ENCODE results near the gene SELENON. TPM values are rescaled to one million over a fixed set of nuclear protein-coding genes. Genes with fewer than 3 reads are reported as not detected.

Gene SELENON
- total RNA-seq, 1 donor: 39.3 TPM

- no peak for DNase-seq (ENCODE audit: low read depth in 2 of 3, low spot score in 2 of 3)
Measured at GRCh38 chr1:25787760-25788166, 12.2 kb upstream of the SELENON start.

GRCh38 chr1:25790472-25790871, 9.5 kb upstream of the SELENON start:
- no peak for DNase-seq (ENCODE audit: low read depth in 2 of 3, low spot score in 2 of 3)

GRCh38 chr1:25792115-25792514, 7.9 kb upstream of the SELENON start:
- no peak for DNase-seq (ENCODE audit: low read depth in 2 of 3, low spot score in 2 of 3)

DNA sequence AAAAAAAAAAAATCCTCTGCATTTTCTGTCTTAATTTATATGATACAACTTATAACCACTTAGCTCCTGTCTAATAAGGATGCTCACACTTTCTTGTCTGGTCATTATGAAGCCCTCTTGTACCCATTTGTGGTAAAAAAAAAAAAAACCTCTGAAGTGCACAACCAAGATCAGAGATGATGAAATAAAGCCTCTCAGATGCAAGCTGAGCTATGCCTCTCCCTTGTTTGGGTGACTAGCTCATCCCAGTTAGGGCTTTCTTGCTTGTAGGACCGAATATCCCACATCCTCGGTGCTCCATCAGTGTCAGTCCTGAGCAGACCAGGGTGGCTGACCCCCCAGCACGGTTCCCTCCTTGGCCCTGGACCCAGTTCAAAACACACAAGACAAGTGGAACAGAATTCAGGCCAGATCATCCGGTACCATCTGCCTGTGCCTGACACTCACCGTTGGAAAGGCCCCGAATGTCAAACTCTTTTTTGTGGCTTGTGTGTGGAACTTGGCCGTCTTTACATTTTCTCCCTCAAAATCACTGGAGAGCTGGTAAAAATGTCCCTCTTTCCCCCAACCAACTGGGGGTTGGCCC, 6.3 kb upstream of the SELENON start:
- no peak for DNase-seq (ENCODE audit: low read depth in 2 of 3, low spot score in 2 of 3)

DNA sequence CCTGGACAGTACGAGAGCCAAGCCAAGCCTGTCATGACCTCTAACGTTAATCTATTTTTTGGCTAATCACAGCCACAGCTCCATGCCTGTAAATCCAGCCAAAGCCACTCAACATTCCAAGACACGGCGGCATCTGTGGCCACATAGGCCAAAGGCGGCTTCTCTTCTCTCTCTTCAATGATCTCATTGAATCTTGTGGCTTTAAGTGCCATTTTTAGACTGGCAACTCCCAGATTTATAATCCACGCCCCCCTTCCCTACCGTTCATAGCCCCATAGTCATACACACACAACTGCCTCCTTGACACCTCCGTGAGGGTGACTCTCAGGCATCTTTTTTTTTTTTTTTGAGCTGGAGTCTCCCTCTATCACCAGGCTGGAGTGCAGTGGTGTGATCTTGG, 5.7 kb upstream of the SELENON start:
- DNase-seq (ENCODE audit: low read depth in 2 of 3, low spot score in 2 of 3): no peak

DNA sequence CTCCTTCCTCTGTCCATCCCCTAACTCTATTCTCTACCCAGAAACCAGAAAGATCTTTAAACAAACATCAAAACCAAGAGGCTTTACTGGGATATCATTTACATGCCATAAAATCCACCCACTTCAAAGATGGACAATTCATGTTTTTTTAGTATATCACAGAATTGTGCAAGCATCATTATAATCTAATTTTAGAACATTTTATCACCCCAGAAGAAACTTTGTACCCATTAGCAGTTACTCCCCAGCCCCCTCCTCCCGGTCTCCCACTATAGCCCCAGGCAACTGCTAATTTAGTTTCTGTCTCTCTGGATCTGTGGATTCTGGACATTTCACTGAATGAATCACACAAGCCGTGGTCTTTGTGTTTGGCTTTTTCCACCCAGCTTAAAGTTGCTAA, 4.8 kb upstream of the SELENON start:
- DNase-seq (ENCODE audit: low read depth in 2 of 3, low spot score in 2 of 3): no peak

GRCh38 chr1:25795946-25796810, 3.8 kb upstream of the SELENON start:
- DNase-seq (ENCODE audit: low read depth in 2 of 3, low spot score in 2 of 3): no peak

GRCh38 chr1:25796811-25797458, 3.1 kb upstream of the SELENON start:
- DNase-seq (ENCODE audit: low read depth in 2 of 3, low spot score in 2 of 3): peak; percentile 68 to 86 (median 77)

GRCh38 chr1:25797939-25798338, 2.1 kb upstream of the SELENON start:
- peak in 1 of 3 donors; percentile 42 for DNase-seq (ENCODE audit: low read depth in 2 of 3, low spot score in 2 of 3)

GRCh38 chr1:25798666-25799351, 1.2 kb upstream of the SELENON start:
- no peak for DNase-seq (ENCODE audit: low read depth in 2 of 3, low spot score in 2 of 3)

DNA sequence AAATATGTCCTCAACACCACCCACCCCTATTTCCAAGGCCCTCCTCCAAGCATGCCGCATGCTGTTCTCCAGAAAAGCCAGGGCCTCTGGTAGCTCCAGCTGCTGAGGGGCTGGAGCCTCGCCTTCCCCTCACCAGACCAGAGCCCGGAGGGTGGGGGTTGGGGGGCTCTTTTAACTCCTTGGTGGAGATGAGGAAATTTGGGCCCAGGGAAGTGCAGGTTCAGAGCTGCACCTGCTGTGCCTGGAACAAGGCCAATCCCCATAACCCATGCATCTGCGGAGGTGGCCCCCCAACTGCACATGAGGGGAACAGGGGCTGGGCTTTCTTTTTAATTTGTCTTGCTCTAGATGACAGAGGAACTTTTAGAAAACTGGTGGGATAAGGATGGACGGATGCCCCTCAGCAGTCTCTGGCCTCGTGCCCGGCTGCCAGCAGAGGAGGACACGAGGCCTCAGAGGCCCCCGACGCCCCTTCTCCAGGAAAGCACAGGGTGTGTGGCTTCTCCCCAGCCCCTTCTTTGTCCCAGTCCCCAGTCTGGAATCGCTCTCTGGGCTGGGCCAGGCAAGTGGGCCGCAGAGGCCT, 550 bp upstream of the SELENON start:
- peak in 1 of 3 donors; percentile 21 for DNase-seq (ENCODE audit: low read depth in 2 of 3, low spot score in 2 of 3)

- peak in 1 of 3 donors; percentile 9 for DNase-seq (ENCODE audit: low read depth in 2 of 3, low spot score in 2 of 3)
Measured at GRCh38 chr1:25800703-25801377, 847 bp downstream of the SELENON start.

DNA sequence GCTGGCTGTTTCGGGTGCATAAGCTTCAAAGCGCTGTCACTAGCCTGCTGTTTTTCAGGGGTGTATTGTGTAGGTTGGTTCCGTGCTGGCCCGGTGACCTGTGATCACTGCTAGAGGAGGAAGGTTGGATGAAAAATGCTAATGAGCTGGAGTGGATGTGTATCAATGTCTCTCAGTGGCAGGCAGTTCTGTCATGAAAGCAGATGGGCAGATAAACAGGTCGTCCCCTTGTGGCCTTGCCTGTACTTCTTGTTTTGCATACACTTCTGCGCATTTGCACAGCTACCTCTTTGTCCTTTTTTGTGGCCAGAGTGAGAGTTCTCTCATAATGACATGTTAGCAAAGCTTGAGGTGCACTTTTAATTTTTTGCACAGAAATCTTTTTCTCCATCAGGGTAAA, 2.9 kb downstream of the SELENON start:
- DNase-seq (ENCODE audit: low read depth in 2 of 3, low spot score in 2 of 3): peak in 1 of 3 donors; percentile 39

- DNase-seq (ENCODE audit: low read depth in 2 of 3, low spot score in 2 of 3): no peak
Measured at GRCh38 chr1:25803368-25803767, 3.4 kb downstream of the SELENON start.

GRCh38 chr1:25804244-25804963, 4.4 kb downstream of the SELENON start:
- DNase-seq (ENCODE audit: low read depth in 2 of 3, low spot score in 2 of 3): no peak

DNA sequence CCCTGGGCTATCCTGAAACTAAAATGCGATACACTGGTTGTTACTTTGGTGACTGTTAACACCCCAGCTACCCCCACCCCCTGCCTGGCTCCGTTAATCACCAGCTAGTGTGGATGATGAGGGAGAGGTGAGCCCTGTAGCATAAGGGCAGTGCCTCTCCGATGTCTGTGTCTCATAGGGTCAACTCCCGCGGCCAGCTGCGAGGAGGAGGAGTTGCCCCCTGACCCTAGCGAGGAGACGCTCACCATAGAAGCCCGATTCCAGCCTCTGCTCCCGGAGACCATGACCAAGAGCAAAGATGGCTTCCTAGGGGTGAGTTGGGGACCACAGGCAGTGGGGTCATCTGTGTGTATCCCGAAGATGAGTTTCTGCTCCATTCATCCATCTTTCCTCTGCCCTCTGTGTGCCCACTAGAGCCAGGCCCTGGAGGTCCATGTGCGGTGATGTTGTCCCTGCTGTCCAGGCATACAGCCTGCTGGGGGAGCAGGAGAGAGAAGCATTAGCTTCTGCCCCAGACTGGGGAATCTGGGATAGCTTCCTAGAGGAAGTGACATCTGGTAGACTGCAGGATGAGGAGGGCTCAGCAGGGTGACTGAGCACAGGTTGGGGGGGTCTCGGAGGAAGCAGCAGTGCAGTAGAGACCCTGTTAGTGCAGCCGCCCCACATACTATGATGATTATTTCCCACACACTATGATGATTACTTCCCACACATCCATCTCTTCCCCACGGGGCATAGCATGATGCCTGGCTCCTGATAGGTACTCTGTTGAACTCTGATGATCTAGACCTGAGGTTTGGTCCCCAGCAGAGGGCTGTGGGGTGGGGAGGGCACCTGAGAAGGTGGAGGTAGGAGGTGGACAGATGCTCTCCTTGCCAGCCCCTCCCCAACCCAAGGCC, 5.2 kb downstream of the SELENON start:
- no peak for DNase-seq (ENCODE audit: low read depth in 2 of 3, low spot score in 2 of 3)

DNA sequence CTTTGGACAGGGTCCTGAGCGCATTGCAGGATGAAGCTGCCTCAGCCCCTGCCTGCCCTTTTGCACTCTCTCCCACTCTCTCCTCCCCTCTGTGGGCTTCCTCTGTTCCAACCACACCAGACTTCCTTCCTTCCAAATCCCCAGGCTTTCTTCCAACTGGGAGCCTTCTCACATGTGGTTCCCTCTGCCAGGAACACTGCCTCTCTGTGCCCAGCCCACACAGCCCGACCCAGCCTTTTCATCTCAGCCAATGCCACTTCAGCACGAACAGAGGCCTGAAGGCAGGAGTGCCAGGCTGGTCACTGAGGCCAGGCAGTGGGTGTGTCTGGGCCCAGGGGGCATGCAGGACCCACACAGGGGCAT, 5.9 kb downstream of the SELENON start:
- DNase-seq (ENCODE audit: low read depth in 2 of 3, low spot score in 2 of 3): no peak

- DNase-seq (ENCODE audit: low read depth in 2 of 3, low spot score in 2 of 3): no peak
Measured at GRCh38 chr1:25806418-25806817, 6.4 kb downstream of the SELENON start.

Measured in hematopoietic multipotent progenitor cell (in vitro differentiated cells).